WTC11 (cell line): Measurements from ENCODE around the gene MOV10L1. TPM values are rescaled to one million over a fixed set of nuclear protein-coding genes. Genes with fewer than 3 reads are reported as not detected.

Source experiments
- ATAC-seq: fragments of 200-7000 bp; cut with Tn5 transposase; 2 replicates; pipeline ENCODE4 v1.10.0; 2021; ENCODE audit warnings: mild to moderate bottlenecking, moderate library complexity
- CTCF ChIA-PET: fragments of 300-600 bp; sonication (Branson Sonifier 250); formaldehyde crosslinking; loops from one replicate; lab custom pipeline; 2021; ENCODE audit warnings: antibody characterized with exemption; lab: Charles Lee
- POLR2A ChIA-PET: fragments of 350-600 bp; sonication (Branson Sonifier 250); formaldehyde crosslinking; loops from one replicate; lab custom pipeline; 2021; ENCODE audit warnings: antibody characterized with exemption; lab: Charles Lee
- DNase-seq: peaks from one replicate; pipeline ENCODE4 v3.0.0; 2021; ENCODE audit warnings: low spot score
- H3K27ac Mint-ChIP-seq: 2 replicates; pipeline ENCODE4 v1.8.0; 2021; ENCODE audit warnings: mixed read lengths
- H3K27me3 Mint-ChIP-seq: 2 replicates; pipeline ENCODE4 v1.8.0; 2021; ENCODE audit warnings: low read depth, mild to moderate bottlenecking, moderate library complexity, mixed read lengths
- H3K36me3 Mint-ChIP-seq: 2 replicates; pipeline ENCODE4 v1.8.0; 2021; ENCODE audit warnings: mixed read lengths
- H3K4me1 Mint-ChIP-seq: 2 replicates; pipeline ENCODE4 v1.8.0; 2022; ENCODE audit warnings: mixed read lengths
- H3K4me3 Mint-ChIP-seq: 2 replicates; pipeline ENCODE4 v1.8.0; 2021; ENCODE audit warnings: mild to moderate bottlenecking, moderate library complexity, mixed read lengths
- H3K9me3 Mint-ChIP-seq: 2 replicates; pipeline ENCODE4 v1.8.0; 2021; ENCODE audit warnings: mixed read lengths
- ATF2 ChIP-seq: sonication (generic); formaldehyde crosslinking; IDR thresholded peaks from 2 replicates; pipeline ENCODE4 v1.8.1; 2022; ENCODE audit warnings: low read depth, missing genetic modification reagents, borderline replicate concordance
- ATF3 ChIP-seq: sonication (generic); formaldehyde crosslinking; conservative IDR thresholded peaks from 2 replicates; pipeline ENCODE4 v1.8.1; 2022; ENCODE audit warnings: mild to moderate bottlenecking, missing genetic modification reagents
- CREM ChIP-seq: sonication (generic); formaldehyde crosslinking; IDR thresholded peaks from 2 replicates; pipeline ENCODE4 v1.8.1; 2022; ENCODE audit warnings: mild to moderate bottlenecking, missing genetic modification reagents, moderate library complexity
- EMX1 ChIP-seq: fragments of 250-450 bp; sonication (Bioruptor Pico); IDR thresholded peaks from 2 replicates; pipeline ENCODE4 v1.8.0; 2021; ENCODE audit warnings: mild to moderate bottlenecking
- ESRRA ChIP-seq: sonication (generic); formaldehyde crosslinking; IDR thresholded peaks from 2 replicates; pipeline ENCODE4 v1.8.1; 2022; ENCODE audit warnings: mild to moderate bottlenecking, missing genetic modification reagents, borderline replicate concordance
- FOXK1 ChIP-seq: sonication (generic); formaldehyde crosslinking; IDR thresholded peaks from 2 replicates; pipeline ENCODE4 v1.8.0; 2022; ENCODE audit warnings: mild to moderate bottlenecking, moderate library complexity, missing genetic modification reagents
- GTF2I ChIP-seq: fragments of 250-450 bp; sonication (Bioruptor Pico); conservative IDR thresholded peaks from 2 replicates; pipeline ENCODE4 v1.4.0; 2021; ENCODE audit warnings: mild to moderate bottlenecking
- NR3C1 ChIP-seq: sonication (generic); formaldehyde crosslinking; conservative IDR thresholded peaks from 2 replicates; pipeline ENCODE4 v1.8.1; 2023; ENCODE audit warnings: low read depth, mild to moderate bottlenecking, missing genetic modification reagents
- RELA ChIP-seq: sonication (generic); formaldehyde crosslinking; IDR thresholded peaks from 2 replicates; pipeline ENCODE4 v1.8.1; 2022; ENCODE audit warnings: missing genetic modification reagents, mild to moderate bottlenecking, borderline replicate concordance
- SOX15 ChIP-seq: fragments of 250-450 bp; sonication (Bioruptor Pico); IDR thresholded peaks from 2 replicates; pipeline ENCODE4 v1.9.0; 2021; ENCODE audit warnings: mild to moderate bottlenecking
- SP1 ChIP-seq: sonication (generic); formaldehyde crosslinking; conservative IDR thresholded peaks from 2 replicates; pipeline ENCODE4 v1.8.1; 2022; ENCODE audit warnings: missing genetic modification reagents
- TCF7 ChIP-seq: sonication (generic); formaldehyde crosslinking; IDR thresholded peaks from 2 replicates; pipeline ENCODE4 v1.8.0; 2022; ENCODE audit warnings: mild to moderate bottlenecking, low read depth, missing genetic modification reagents, moderate library complexity
- TP53 ChIP-seq: sonication (generic); formaldehyde crosslinking; IDR thresholded peaks from 2 replicates; pipeline ENCODE4 v1.8.1; 2023; ENCODE audit warnings: mild to moderate bottlenecking, missing genetic modification reagents
- USF1 ChIP-seq: sonication (generic); formaldehyde crosslinking; IDR thresholded peaks from 2 replicates; pipeline ENCODE4 v1.8.0; 2022; ENCODE audit warnings: mild to moderate bottlenecking, missing genetic modification reagents
- ZNF232 ChIP-seq: sonication (generic); formaldehyde crosslinking; IDR thresholded peaks from 2 replicates; pipeline ENCODE4 v1.8.0; 2022; ENCODE audit warnings: mild to moderate bottlenecking, missing genetic modification reagents
- ZNF425 ChIP-seq: fragments of 250-450 bp; sonication (Bioruptor Pico); conservative IDR thresholded peaks from 2 replicates; pipeline ENCODE4 v1.9.0; 2021; ENCODE audit warnings: mild to moderate bottlenecking
- ZNF512 ChIP-seq: sonication (generic); formaldehyde crosslinking; IDR thresholded peaks from 2 replicates; pipeline ENCODE4 v1.8.1; 2022; ENCODE audit warnings: missing genetic modification reagents, borderline replicate concordance
- ZNF671 ChIP-seq: fragments of 250-450 bp; sonication (Bioruptor Pico); IDR thresholded peaks from 2 replicates; pipeline ENCODE4 v1.8.0; 2021; ENCODE audit warnings: mild to moderate bottlenecking
- ZSCAN18 ChIP-seq: fragments of 250-450 bp; sonication (Bioruptor Pico); IDR thresholded peaks from 2 replicates; pipeline ENCODE4 v2.1.2; 2022; ENCODE audit warnings: mild to moderate bottlenecking, moderate library complexity
- total RNA-seq: library from RNA; stranded (reverse); gene quantifications from 3 replicates; pipeline ENCODE4 v1.2.3, GENCODE V29; 2021
- TF ChIP-seq, protein P1 (sequence below): sonication (generic); formaldehyde crosslinking; conservative IDR thresholded peaks from 2 replicates; pipeline ENCODE4 v1.8.1; 2023; ENCODE audit warnings: mild to moderate bottlenecking, low read depth, missing genetic modification reagents, moderate library complexity

The MOV10L1 gene
- total RNA-seq, 1 experiment from 2014 or later = not detected

- TF ChIP-seq ESRRA (CRISPR knock-in tag) (no peak), TP53 (CRISPR knock-in tag) (no peak), RELA (CRISPR knock-in tag) (no peak), ZNF512 (CRISPR knock-in tag) (no peak), EMX1 (no peak), SOX15 (CRISPR knock-in tag) (no peak), GTF2I (CRISPR knock-in tag) (no peak), SP1 (CRISPR knock-in tag) (no peak), FOXK1 (CRISPR knock-in tag) (no peak), ZNF671 (CRISPR knock-in tag) (no peak), CREM (CRISPR knock-in tag) (no peak), USF1 (CRISPR knock-in tag) (no peak), ZNF232 (CRISPR knock-in tag) (no peak), NR3C1 (no peak), TCF7 (no peak), ATF3 (CRISPR knock-in tag) (no peak), ATF2 (CRISPR knock-in tag) (no peak), ZSCAN18 (CRISPR knock-in tag) (no peak), ZNF425 (no peak)
- TF ChIP-seq, protein P1, sequence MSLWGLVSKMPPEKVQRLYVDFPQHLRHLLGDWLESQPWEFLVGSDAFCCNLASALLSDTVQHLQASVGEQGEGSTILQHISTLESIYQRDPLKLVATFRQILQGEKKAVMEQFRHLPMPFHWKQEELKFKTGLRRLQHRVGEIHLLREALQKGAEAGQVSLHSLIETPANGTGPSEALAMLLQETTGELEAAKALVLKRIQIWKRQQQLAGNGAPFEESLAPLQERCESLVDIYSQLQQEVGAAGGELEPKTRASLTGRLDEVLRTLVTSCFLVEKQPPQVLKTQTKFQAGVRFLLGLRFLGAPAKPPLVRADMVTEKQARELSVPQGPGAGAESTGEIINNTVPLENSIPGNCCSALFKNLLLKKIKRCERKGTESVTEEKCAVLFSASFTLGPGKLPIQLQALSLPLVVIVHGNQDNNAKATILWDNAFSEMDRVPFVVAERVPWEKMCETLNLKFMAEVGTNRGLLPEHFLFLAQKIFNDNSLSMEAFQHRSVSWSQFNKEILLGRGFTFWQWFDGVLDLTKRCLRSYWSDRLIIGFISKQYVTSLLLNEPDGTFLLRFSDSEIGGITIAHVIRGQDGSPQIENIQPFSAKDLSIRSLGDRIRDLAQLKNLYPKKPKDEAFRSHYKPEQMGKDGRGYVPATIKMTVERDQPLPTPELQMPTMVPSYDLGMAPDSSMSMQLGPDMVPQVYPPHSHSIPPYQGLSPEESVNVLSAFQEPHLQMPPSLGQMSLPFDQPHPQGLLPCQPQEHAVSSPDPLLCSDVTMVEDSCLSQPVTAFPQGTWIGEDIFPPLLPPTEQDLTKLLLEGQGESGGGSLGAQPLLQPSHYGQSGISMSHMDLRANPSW = no peak
- ChIA-PET CTCF (interaction anchor here (1.1 kb wide), 1 partner anchor 62 kb away, joined by 3 read pairs; no protein-coding TSS in a partner anchor), POLR2A (no interaction called here)
- Mint-ChIP-seq H3K27me3 (peaks cover 2% of the 10 kb centered on the region; the same call in 1 of the 2 replicates), H3K27ac (no peak overlapping the region), H3K36me3 (no peaks in the 10 kb centered on the region), H3K9me3 (peaks cover 20% of the 10 kb centered on the region), H3K4me3 (no peak overlapping the region), H3K4me1 (no peaks in the 10 kb centered on the region)
- DNase-seq = no peak
- no peak for ATAC-seq
Observed at GRCh38 chr22:50121202-50121740, 31.5 kb downstream of the MOV10L1 start.
